Keratinocyte (primary cell): Measurements from ENCODE around the gene OGG1. TPM values are rescaled to one million over a fixed set of nuclear protein-coding genes. Genes with fewer than 3 reads are reported as not detected.

Experiments used
- DNase-seq: peaks from one replicate; pipeline ENCODE4 v3.0.0-alpha.2; 2011; ENCODE audit warnings: low read depth, missing footprints, low spot score
- FAIRE-seq: peaks from 2 replicates; lab custom pipeline; 2011; peaks lifted over from hg19 to GRCh38; lab: Jason Lieb, UNC
- H2AFZ ChIP-seq: 2 replicates; pipeline ENCODE4 v1.6.0; 2012; ENCODE audit warnings: low read length, control low read depth, inconsistent platforms; ENCODE audit not compliant: control insufficient read depth
- H3K27ac ChIP-seq: 2 replicates; pipeline ENCODE4 v1.5.1; 2011; ENCODE audit warnings: low read length; ENCODE audit not compliant: control insufficient read depth, insufficient read depth
- H3K27me3 ChIP-seq: 3 replicates; pipeline ENCODE4 v1.6.0; 2011; ENCODE audit warnings: low read length; ENCODE audit not compliant: control insufficient read depth, insufficient read depth; ENCODE audit errors: extremely low read depth
- H3K36me3 ChIP-seq, 2 experiments: 2 replicates in 1 of 2; 3 replicates in 1 of 2; pipeline ENCODE4 v1.5.1; 2011; ENCODE audit warnings: low read length in 2 of 2, mild to moderate bottlenecking in 1 of 2; ENCODE audit not compliant: control insufficient read depth in 2 of 2, insufficient read depth in 2 of 2; ENCODE audit errors: extremely low read depth in 1 of 2
- H3K4me1 ChIP-seq: 3 replicates; pipeline ENCODE4 v1.5.1; 2011; ENCODE audit warnings: low read length; ENCODE audit not compliant: control insufficient read depth, insufficient read depth; ENCODE audit errors: extremely low read depth
- H3K4me2 ChIP-seq: 3 replicates; pipeline ENCODE4 v1.6.0; 2011; ENCODE audit warnings: low read depth, low read length; ENCODE audit not compliant: control insufficient read depth, insufficient read depth; ENCODE audit errors: extremely low read depth
- H3K4me3 ChIP-seq, 3 experiments: fragments of 200-600 bp in 1 of 3; sonication (generic) in 1 of 3; 2 replicates in 2 of 3; 3 replicates in 1 of 3; pipeline ENCODE4 v1.5.1; 2011 to 2016; ENCODE audit warnings: low read length in 3 of 3, mild to moderate bottlenecking in 3 of 3, control low read depth in 2 of 3, inconsistent platforms in 1 of 3, low read depth in 1 of 3, mixed read lengths in 1 of 3, mixed run types in 1 of 3, moderate library complexity in 1 of 3; ENCODE audit not compliant: control insufficient read depth in 2 of 3, insufficient read depth in 2 of 3; ENCODE audit errors: extremely low read depth in 1 of 3
- H3K79me2 ChIP-seq: 2 replicates; pipeline ENCODE4 v1.6.0; 2012; ENCODE audit warnings: low read length; ENCODE audit not compliant: control insufficient read depth, insufficient read depth
- H3K9ac ChIP-seq: 3 replicates; pipeline ENCODE4 v1.6.0; 2011; ENCODE audit warnings: low read length; ENCODE audit not compliant: control insufficient read depth, insufficient read depth; ENCODE audit errors: extremely low read depth
- H3K9me1 ChIP-seq: 3 replicates; pipeline ENCODE4 v1.6.0; 2011; ENCODE audit warnings: low read length; ENCODE audit not compliant: control insufficient read depth, insufficient read depth; ENCODE audit errors: extremely low read depth
- H3K9me3 ChIP-seq: 2 replicates; pipeline ENCODE4 v1.5.1; 2012; ENCODE audit warnings: low read depth, low read length; ENCODE audit not compliant: control insufficient read depth
- H4K20me1 ChIP-seq: 3 replicates; pipeline ENCODE4 v1.6.0; 2011; ENCODE audit warnings: low read length; ENCODE audit not compliant: control insufficient read depth, insufficient read depth; ENCODE audit errors: extremely low read depth
- EZH2 ChIP-seq: IDR thresholded peaks from one replicate; pipeline ENCODE4 v1.6.1; 2012; ENCODE audit warnings: inconsistent platforms, mild to moderate bottlenecking, low read length, moderate library complexity
- dilution Hi-C: fragments of 300-500 bp; cut with MboI; formaldehyde crosslinking; loops from one replicate; pipeline ENCODE4 v1.7.0; 2020; ENCODE audit warnings: low sequenced_read_pairs; ENCODE audit not compliant: extremely low pct_ligation_motif_present
- polyA plus RNA-seq, 5 experiments: library from polyadenylated mRNA; depleted of rRNA in 3 of 5; stranded (reverse) in 3 of 5; stranded (forward) in 1 of 5; unstranded in 1 of 5; fragments of >200 nt; gene quantifications; 1 replicate in 1 of 5; 2 replicates in 3 of 5; 3 replicates in 1 of 5; pipeline versions ENCODE4 v1.2.1 to v1.2.3, GENCODE V29; 2011 to 2012; ENCODE audit warnings: missing spikeins in 2 of 5, low read depth in 1 of 5, low replicate concordance in 1 of 5
- TF ChIP-seq, protein P1 (sequence below), 3 experiments: IDR thresholded peaks in 1 of 3; conservative IDR thresholded peaks in 1 of 3; optimal IDR thresholded peaks in 1 of 3; 2 replicates in 2 of 3; 3 replicates in 1 of 3; pipeline versions ENCODE3 to v1.5.1; 2011; ENCODE audit warnings: low read length in 3 of 3, mild to moderate bottlenecking in 3 of 3, moderate library complexity in 2 of 3, control low read depth in 1 of 3, inconsistent platforms in 1 of 3; ENCODE audit not compliant: insufficient read depth in 2 of 3; ENCODE audit errors: extremely low read depth in 1 of 3

OGG1 gene
- polyA plus RNA-seq, 1 donor (not counting 4 experiments of a cell fraction or from before 2014, with no cell fraction given), result 17.5 TPM

DNA sequence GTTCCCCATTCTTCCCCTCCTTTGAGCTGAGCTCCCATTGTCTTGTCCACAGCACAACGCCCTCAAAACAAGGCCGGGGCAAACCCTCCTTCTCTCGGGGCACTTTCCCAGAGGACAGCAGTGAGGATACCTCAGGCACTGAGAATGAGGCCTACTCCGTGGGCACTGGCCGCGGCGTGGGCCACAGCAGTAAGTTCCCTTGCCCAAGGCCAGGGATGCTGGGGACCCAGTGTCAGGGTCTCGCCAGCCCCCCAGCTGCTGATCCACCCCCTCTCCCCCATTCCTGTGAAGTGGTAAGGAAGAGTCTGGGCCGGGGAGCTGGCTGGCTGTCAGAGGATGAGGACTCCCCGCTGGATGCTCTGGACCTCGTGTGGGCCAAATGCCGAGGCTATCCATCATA is 4.2 kb upstream of the OGG1 start:
- TF ChIP-seq, protein P1, sequence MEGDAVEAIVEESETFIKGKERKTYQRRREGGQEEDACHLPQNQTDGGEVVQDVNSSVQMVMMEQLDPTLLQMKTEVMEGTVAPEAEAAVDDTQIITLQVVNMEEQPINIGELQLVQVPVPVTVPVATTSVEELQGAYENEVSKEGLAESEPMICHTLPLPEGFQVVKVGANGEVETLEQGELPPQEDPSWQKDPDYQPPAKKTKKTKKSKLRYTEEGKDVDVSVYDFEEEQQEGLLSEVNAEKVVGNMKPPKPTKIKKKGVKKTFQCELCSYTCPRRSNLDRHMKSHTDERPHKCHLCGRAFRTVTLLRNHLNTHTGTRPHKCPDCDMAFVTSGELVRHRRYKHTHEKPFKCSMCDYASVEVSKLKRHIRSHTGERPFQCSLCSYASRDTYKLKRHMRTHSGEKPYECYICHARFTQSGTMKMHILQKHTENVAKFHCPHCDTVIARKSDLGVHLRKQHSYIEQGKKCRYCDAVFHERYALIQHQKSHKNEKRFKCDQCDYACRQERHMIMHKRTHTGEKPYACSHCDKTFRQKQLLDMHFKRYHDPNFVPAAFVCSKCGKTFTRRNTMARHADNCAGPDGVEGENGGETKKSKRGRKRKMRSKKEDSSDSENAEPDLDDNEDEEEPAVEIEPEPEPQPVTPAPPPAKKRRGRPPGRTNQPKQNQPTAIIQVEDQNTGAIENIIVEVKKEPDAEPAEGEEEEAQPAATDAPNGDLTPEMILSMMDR (optimal IDR thresholded peaks at IDR 0.05 in 1 of 3, IDR thresholded peaks at IDR 0.05 in 1 of 3, conservative IDR thresholded peaks at IDR 0.05 in 1 of 3; ENCODE audit: extremely low read depth in 1 of 3, insufficient read depth in 2 of 3, low read length in 3 of 3), result no peak
- TF ChIP-seq EZH2, result no peak
- H3K79me2 ChIP-seq, result no peaks in the 10 kb centered on the region
- dilution Hi-C loops, result no loop called here
- no peaks in the 10 kb centered on the region for H3K9me3 ChIP-seq
- H3K27me3 ChIP-seq, result no peaks in the 10 kb centered on the region
- peaks cover 9% of the 10 kb centered on the region for H3K4me1 ChIP-seq
- no peaks in the 10 kb centered on the region for H4K20me1 ChIP-seq
- no peaks in the 10 kb centered on the region for H3K9me1 ChIP-seq
- H3K36me3 ChIP-seq, result peaks cover 47 to 53% of the 10 kb centered on the region in 2 experiments
- H3K9ac ChIP-seq, result no peak overlapping the region
- no peak overlapping the region for H3K4me3 ChIP-seq
- no peak overlapping the region for H3K27ac ChIP-seq
- no peak overlapping the region for H2AFZ ChIP-seq
- FAIRE-seq, result no peak
- H3K4me2 ChIP-seq, result no peak overlapping the region
- no peak for DNase-seq

DNA sequence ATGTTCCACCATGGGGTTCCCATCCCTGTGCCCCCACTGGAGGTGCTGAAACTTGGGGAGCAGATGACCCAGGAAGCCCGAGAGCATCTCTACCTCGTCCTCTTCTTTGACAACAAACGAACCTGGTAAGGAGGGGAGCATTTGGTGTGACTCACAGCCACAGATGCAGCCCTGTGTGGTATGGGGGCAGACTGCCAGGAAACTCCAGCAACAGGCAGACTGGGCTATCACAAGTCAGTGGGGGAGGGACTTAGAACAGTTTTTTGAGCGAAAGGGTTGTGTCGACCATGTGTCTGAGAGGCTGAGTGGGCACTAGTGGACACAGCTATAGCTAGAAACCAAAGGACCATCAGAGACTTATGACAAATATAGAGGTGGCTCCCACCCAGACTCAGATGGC is 3.4 kb upstream of the OGG1 start:
- H3K9ac ChIP-seq, result no peak overlapping the region
- no peak overlapping the region for H3K4me3 ChIP-seq
- no peak for DNase-seq
- H3K79me2 ChIP-seq, result peaks cover 4% of the 10 kb centered on the region
- H3K4me1 ChIP-seq, result peaks cover 14% of the 10 kb centered on the region
- no peak overlapping the region for H2AFZ ChIP-seq
- no peaks in the 10 kb centered on the region for H3K27me3 ChIP-seq
- no peak for FAIRE-seq
- TF ChIP-seq EZH2, result no peak
- TF ChIP-seq, protein P1 (optimal IDR thresholded peaks at IDR 0.05 in 1 of 3, IDR thresholded peaks at IDR 0.05 in 1 of 3, conservative IDR thresholded peaks at IDR 0.05 in 1 of 3; ENCODE audit: extremely low read depth in 1 of 3, insufficient read depth in 2 of 3, low read length in 3 of 3), result no peak
- H4K20me1 ChIP-seq, result no peaks in the 10 kb centered on the region
- H3K9me3 ChIP-seq, result no peaks in the 10 kb centered on the region
- dilution Hi-C loops, result no loop called here
- no peak overlapping the region for H3K27ac ChIP-seq
- H3K36me3 ChIP-seq, result peaks cover 42 to 47% of the 10 kb centered on the region in 2 experiments
- H3K9me1 ChIP-seq, result no peaks in the 10 kb centered on the region
- H3K4me2 ChIP-seq, result no peak overlapping the region
